ENCODE measurements around the gene PLCG1.

DNA sequence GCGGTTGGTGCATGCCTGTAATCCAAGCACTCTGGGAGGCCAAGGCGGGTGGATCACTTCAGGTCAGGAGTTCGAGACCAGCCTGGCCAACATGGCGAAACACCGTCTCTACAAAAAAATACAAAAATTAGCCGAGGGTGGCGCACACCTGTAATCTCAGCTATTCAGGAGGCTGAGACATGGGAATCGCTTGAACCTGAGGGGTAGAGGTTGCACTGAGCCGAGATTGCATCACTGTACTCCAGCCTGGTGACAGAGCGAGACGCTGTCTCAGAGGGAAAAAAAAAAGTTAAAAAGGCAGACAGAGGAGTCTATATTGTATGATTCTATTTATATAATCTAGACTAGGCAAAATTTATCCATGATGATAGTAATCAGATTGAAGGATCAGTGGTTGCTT is 27.3 kb upstream of the PLCG1 start:
- TF ChIP-seq, protein P1, sequence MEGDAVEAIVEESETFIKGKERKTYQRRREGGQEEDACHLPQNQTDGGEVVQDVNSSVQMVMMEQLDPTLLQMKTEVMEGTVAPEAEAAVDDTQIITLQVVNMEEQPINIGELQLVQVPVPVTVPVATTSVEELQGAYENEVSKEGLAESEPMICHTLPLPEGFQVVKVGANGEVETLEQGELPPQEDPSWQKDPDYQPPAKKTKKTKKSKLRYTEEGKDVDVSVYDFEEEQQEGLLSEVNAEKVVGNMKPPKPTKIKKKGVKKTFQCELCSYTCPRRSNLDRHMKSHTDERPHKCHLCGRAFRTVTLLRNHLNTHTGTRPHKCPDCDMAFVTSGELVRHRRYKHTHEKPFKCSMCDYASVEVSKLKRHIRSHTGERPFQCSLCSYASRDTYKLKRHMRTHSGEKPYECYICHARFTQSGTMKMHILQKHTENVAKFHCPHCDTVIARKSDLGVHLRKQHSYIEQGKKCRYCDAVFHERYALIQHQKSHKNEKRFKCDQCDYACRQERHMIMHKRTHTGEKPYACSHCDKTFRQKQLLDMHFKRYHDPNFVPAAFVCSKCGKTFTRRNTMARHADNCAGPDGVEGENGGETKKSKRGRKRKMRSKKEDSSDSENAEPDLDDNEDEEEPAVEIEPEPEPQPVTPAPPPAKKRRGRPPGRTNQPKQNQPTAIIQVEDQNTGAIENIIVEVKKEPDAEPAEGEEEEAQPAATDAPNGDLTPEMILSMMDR (IDR thresholded peaks at IDR 0.05; ENCODE audit: low read depth, low read length, poor library complexity, severe bottlenecking): no peak
- no peak for TF ChIP-seq EZH2phosphoT487 (IDR thresholded peaks at IDR 0.05; ENCODE audit: borderline replicate concordance, low read length)

Data from DOHH2 (cell line).